Measurements from ENCODE around the gene HMGB2.

- TF ChIP-seq CTCF (IDR thresholded peaks at IDR 0.05; ENCODE audit: low read depth, low read length, poor library complexity, severe bottlenecking) (no peak), EZH2phosphoT487 (IDR thresholded peaks at IDR 0.05; ENCODE audit: borderline replicate concordance, low read length) (no peak)
Measured at GRCh38 chr4:173347467-173347866, 13.3 kb upstream of the HMGB2 start.
